Measurements from ENCODE around the gene LDLRAD3. TPM values are rescaled to one million over a fixed set of nuclear protein-coding genes. Genes with fewer than 3 reads are reported as not detected.

Gene LDLRAD3
- total and polyA plus RNA-seq, 12 donors: 5.4 to 16.7 (median 10.2) TPM

GRCh38 chr11:36238881-36239280, 295.0 kb downstream of the LDLRAD3 start:
- Histone ChIP-seq H3K27me3 (no peaks in the 10 kb centered on the region), H3K4me1 (replicated peaks in 1 of 2) (peaks cover 0 to 6% of the 10 kb centered on the region in 2 donors), H3K4me3 (no peak overlapping the region), H3K9me3 (replicated peaks in 1 of 3) (no peaks in the 10 kb centered on the region), H3K27ac (no peak overlapping the region), H3K36me3 (replicated peaks in 1 of 2) (no peaks in the 10 kb centered on the region)
- TF ChIP-seq CTCF (IDR thresholded peaks at IDR 0.05) (no peak), POLR2A (IDR thresholded peaks at IDR 0.05) (no peak)
- intact Hi-C loops (cut with DNase I): no loop called here
- DNase-seq: no peak
- WGBS, 4 donors: 92 to 97% (median 95%) methylated on average over 1 of the region's 1 CpG

GRCh38 chr11:36239636-36240035, 295.8 kb downstream of the LDLRAD3 start:
- H3K4me3 ChIP-seq: no peak overlapping the region
- H3K4me1 ChIP-seq (replicated peaks in 1 of 2): peaks cover 0 to 6% of the 10 kb centered on the region in 2 donors
- H3K27ac ChIP-seq: no peak overlapping the region
- DNase-seq: no peak
- 92 to 100% (median 96%) methylated on average over 2 to 3 of the region's 3 CpGs for WGBS, 4 donors
- no peaks in the 10 kb centered on the region for H3K27me3 ChIP-seq
- TF ChIP-seq POLR2A (IDR thresholded peaks at IDR 0.05) (no peak), CTCF (IDR thresholded peaks at IDR 0.05) (no peak)
- H3K36me3 ChIP-seq (replicated peaks in 1 of 2): no peaks in the 10 kb centered on the region
- no peaks in the 10 kb centered on the region for H3K9me3 ChIP-seq (replicated peaks in 1 of 3)
- intact Hi-C loops (cut with DNase I): loop anchor here in 1 of 2 donors (10.0 kb wide), 1 partner anchor 85 kb away; no protein-coding TSS in a partner anchor

- DNase-seq: no peak
- H3K36me3 ChIP-seq (replicated peaks in 1 of 2): no peaks in the 10 kb centered on the region
- no peaks in the 10 kb centered on the region for H3K27me3 ChIP-seq
- H3K4me1 ChIP-seq (replicated peaks in 1 of 2): peaks cover 0 to 6% of the 10 kb centered on the region in 2 donors
- intact Hi-C loops (cut with DNase I): loop anchor here in 1 of 2 donors (10.0 kb wide), 1 partner anchor 85 kb away; no protein-coding TSS in a partner anchor
- no peak overlapping the region for H3K4me3 ChIP-seq
- 79 to 98% (median 82%) methylated on average over 4 of the region's 4 CpGs for WGBS, 4 donors
- H3K9me3 ChIP-seq (replicated peaks in 1 of 3): no peaks in the 10 kb centered on the region
- TF ChIP-seq CTCF (IDR thresholded peaks at IDR 0.05) (no peak), POLR2A (IDR thresholded peaks at IDR 0.05) (no peak)
- H3K27ac ChIP-seq: no peak overlapping the region
Observed at GRCh38 chr11:36240173-36240572, 296.3 kb downstream of the LDLRAD3 start.

- Histone ChIP-seq H3K4me3 (no peak overlapping the region), H3K27ac (no peak overlapping the region), H3K27me3 (no peaks in the 10 kb centered on the region), H3K9me3 (replicated peaks in 1 of 3) (no peaks in the 10 kb centered on the region), H3K36me3 (replicated peaks in 1 of 2) (no peaks in the 10 kb centered on the region), H3K4me1 (replicated peaks in 1 of 2) (peaks cover 0 to under 1% of the 10 kb centered on the region in 2 donors)
- 86 to 100% (median 93%) methylated on average over 4 of the region's 4 CpGs for WGBS, 4 donors
- TF ChIP-seq POLR2A (IDR thresholded peaks at IDR 0.05): no peak
- TF ChIP-seq CTCF (IDR thresholded peaks at IDR 0.05): no peak
- intact Hi-C loops (cut with DNase I): loop anchor here in 1 of 2 donors (10.0 kb wide), 1 partner anchor 86 kb away; no protein-coding TSS in a partner anchor
- no peak for DNase-seq
Observed at GRCh38 chr11:36240801-36241200, 296.9 kb downstream of the LDLRAD3 start.

Data from adrenal gland (tissue), 12 donors.